Glutamatergic neuron (in vitro differentiated cells): ENCODE measurements around the gene PTPRH. TPM values are rescaled to one million over a fixed set of nuclear protein-coding genes. Genes with fewer than 3 reads are reported as not detected.
A peak's percentile ranks its signal among the peaks of the same experiment; 100 is the strongest.

ENCODE experiments used
- DNase-seq: peaks from one replicate; pipeline ENCODE4 v3.0.0; 2022
- H3K27ac Mint-ChIP-seq: one replicate; pipeline ENCODE4 v1.8.0; 2020; ENCODE audit warnings: mild to moderate bottlenecking, mixed read lengths, inconsistent platforms; ENCODE audit not compliant: unreplicated experiment
- H3K27me3 Mint-ChIP-seq: one replicate; pipeline ENCODE4 v1.8.0; 2020; ENCODE audit warnings: mild to moderate bottlenecking, moderate library complexity, mixed read lengths, inconsistent platforms; ENCODE audit not compliant: unreplicated experiment
- H3K36me3 Mint-ChIP-seq: one replicate; pipeline ENCODE4 v1.8.0; 2020; ENCODE audit warnings: mild to moderate bottlenecking, mixed read lengths, inconsistent platforms; ENCODE audit not compliant: unreplicated experiment
- H3K4me1 Mint-ChIP-seq: one replicate; pipeline ENCODE4 v1.8.0; 2020; ENCODE audit warnings: mild to moderate bottlenecking, low read depth, mixed read lengths, inconsistent platforms; ENCODE audit not compliant: unreplicated experiment
- H3K4me3 Mint-ChIP-seq: one replicate; pipeline ENCODE4 v1.8.0; 2020; ENCODE audit warnings: mild to moderate bottlenecking, mixed read lengths, inconsistent platforms; ENCODE audit not compliant: unreplicated experiment
- H3K9me3 Mint-ChIP-seq: one replicate; pipeline ENCODE4 v1.8.0; 2020; ENCODE audit warnings: mild to moderate bottlenecking, moderate library complexity, mixed read lengths, inconsistent platforms; ENCODE audit not compliant: unreplicated experiment
- total RNA-seq: library from RNA; stranded (reverse); fragmentation: NEBNext Ultra II Directional; extraction: Animal tissue kit (Norgen Biotek cat#: 25700); gene quantifications from one replicate; pipeline ENCODE4 v1.2.1, GENCODE V29; 2021; ENCODE audit not compliant: unreplicated experiment
- TF ChIP-seq, protein P1 (sequence below): fragments of 200-600 bp; sonication (generic); IDR thresholded peaks from one replicate; pipeline ENCODE4 v1.5.0; 2021; ENCODE audit not compliant: partially characterized antibody, unreplicated experiment

Gene PTPRH
- total RNA-seq, 1 donor from 2014 or later, result 7.4 TPM

DNA sequence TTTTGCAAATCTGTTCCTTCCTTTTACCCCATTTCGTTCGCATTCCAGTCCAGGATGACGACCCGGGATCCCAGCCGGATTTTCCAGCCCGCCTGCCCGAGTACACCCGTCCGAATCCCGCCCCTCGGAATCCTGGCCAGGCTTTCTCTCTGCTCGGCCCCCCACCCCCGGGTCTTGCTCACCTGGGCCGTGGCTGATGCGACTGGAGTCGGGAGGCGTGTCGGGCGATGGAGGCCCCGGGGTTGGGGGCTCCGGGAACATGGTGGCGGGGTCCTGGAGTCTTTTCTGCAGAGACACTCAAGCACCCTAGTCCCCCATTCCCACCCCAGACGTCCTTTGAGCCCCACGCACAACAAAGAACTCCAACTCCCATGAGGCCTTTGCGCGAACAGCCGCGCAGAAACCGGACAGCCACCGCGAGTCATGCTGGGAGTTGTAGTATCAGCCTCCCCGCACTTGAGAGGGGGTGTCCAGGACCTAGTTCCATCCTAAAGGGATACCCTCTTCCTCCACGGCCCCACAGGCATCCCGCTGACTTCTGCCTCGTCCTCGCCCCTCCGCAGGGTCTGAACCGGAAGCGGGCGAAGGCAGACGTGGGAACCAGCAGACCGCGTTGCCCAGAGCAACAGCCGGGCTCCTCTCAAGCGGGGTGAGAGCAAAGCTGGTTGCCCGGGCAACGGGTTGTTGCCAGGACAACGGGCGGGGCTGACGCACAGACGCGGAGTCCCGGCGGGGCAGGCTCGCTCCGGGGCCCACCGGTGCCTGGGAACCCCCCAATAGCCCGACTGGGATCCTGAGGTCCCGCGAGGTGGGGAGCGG, 30.3 kb downstream of the PTPRH start:
- TF ChIP-seq, protein P1, sequence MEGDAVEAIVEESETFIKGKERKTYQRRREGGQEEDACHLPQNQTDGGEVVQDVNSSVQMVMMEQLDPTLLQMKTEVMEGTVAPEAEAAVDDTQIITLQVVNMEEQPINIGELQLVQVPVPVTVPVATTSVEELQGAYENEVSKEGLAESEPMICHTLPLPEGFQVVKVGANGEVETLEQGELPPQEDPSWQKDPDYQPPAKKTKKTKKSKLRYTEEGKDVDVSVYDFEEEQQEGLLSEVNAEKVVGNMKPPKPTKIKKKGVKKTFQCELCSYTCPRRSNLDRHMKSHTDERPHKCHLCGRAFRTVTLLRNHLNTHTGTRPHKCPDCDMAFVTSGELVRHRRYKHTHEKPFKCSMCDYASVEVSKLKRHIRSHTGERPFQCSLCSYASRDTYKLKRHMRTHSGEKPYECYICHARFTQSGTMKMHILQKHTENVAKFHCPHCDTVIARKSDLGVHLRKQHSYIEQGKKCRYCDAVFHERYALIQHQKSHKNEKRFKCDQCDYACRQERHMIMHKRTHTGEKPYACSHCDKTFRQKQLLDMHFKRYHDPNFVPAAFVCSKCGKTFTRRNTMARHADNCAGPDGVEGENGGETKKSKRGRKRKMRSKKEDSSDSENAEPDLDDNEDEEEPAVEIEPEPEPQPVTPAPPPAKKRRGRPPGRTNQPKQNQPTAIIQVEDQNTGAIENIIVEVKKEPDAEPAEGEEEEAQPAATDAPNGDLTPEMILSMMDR, result no peak
- Mint-ChIP-seq H3K36me3 (peaks cover 5% of the 10 kb centered on the region), H3K9me3 (peaks cover 13% of the 10 kb centered on the region), H3K27ac (peak overlapping the region; percentile 64), H3K4me1 (peaks cover 4% of the 10 kb centered on the region), H3K27me3 (peaks cover 24% of the 10 kb centered on the region), H3K4me3 (peak overlapping the region; percentile 92)
- peak; percentile 96 for DNase-seq

DNA sequence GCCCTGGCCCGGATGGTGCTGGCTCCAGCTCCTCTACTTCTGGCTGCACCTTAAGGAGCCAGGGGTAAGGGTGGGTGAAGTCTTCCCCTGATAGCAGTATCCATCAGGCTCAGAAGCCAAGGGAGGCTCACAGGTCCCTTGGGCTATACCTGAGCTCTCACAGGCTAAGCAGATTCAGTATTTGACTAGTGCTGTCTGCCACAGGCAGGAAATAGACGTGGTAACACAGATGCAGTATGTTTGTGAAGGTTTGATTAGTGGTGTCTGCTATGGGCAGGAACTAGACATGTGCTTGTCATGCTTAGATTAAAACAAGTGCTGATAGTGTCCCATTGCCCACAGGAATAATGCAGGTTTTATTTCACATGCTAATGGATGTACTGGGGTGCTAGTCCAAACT, 33.2 kb downstream of the PTPRH start:
- peaks cover 11% of the 10 kb centered on the region for H3K4me1 Mint-ChIP-seq
- H3K36me3 Mint-ChIP-seq, result peaks cover 5% of the 10 kb centered on the region
- DNase-seq, result no peak
- TF ChIP-seq, protein P1, result no peak
- peaks cover 25% of the 10 kb centered on the region for H3K27me3 Mint-ChIP-seq
- no peak overlapping the region for H3K27ac Mint-ChIP-seq
- peaks cover 16% of the 10 kb centered on the region for H3K9me3 Mint-ChIP-seq
- H3K4me3 Mint-ChIP-seq, result no peak overlapping the region

DNA sequence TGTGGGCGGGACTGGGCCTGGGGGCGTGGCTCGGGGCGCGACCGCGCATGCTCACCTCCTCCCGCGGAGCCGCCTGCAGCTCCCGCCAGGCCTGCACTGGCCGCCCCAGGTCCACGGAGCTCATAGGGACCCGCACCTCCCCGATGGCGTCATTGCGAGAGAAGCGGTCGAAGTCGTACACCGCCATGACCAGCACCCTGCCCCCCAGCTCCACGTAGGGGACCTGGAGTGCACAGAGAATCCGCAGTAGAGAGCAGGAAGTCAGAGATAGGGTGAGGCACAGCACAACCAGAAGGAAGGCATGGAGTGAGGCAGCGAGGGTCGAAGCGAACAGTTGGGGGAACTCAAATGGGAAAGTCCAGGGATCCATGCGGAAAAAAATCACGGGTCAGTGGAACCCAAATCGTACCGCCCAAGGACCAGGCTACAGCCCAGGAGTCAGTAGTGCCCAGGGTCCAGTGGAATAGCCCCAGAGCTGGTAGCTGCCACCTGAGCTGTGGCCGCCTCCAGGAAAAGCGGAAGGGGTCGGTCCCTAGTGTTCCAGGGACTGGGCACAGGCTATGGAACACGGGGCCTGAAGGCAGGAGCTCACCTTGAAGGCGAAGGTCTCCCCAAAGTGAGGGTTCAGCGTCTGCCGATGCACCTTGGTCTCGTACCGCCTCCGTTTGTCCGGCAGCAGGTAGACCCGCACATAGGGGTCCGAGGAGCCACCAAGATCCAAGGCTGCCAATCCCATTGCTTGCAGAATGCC, 34.0 kb downstream of the PTPRH start:
- no peak overlapping the region for H3K27ac Mint-ChIP-seq
- peaks cover 5% of the 10 kb centered on the region for H3K36me3 Mint-ChIP-seq
- peak overlapping the region; percentile 42 for H3K4me3 Mint-ChIP-seq
- peaks cover 23% of the 10 kb centered on the region for H3K27me3 Mint-ChIP-seq
- H3K4me1 Mint-ChIP-seq, result peaks cover 11% of the 10 kb centered on the region
- TF ChIP-seq, protein P1, result no peak
- no peak for DNase-seq
- H3K9me3 Mint-ChIP-seq, result peaks cover 16% of the 10 kb centered on the region

DNA sequence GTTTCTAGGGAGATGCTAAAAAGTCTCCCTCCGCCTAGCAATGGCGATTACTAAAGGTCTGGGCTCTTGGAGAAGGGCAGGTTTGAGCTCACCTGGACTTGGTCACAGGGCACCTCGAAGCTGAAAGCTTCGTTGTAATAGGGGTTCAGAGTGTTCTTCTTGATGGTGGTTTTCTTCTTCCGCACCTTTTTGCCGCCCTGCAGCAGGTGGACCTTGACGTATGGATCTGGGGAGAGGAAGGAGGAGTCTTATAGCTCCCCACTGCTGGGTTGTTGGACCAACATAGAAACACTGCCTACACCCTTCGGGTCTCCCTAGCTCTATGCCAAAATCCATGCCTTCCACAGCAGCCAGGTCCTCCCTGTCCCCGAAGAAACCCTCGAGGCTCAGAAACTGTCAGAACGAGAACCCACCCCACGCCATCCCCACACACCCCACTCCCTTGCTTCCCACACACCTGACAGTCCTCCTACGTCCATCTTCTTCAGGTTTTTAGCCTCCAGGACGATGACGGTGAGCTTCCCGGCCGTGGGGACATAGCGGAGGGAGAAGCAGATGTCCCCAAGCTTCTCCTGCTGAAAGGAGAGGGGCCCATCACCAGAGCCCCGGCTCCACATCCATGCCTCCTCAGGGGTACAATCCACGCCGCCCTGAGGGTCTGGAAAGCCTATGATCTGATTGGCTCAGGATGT, 34.7 kb downstream of the PTPRH start:
- no peak for DNase-seq
- Mint-ChIP-seq H3K27ac (no peak overlapping the region), H3K9me3 (peaks cover 14% of the 10 kb centered on the region), H3K4me3 (peak overlapping the region; percentile 77), H3K4me1 (peaks cover 11% of the 10 kb centered on the region), H3K27me3 (peaks cover 22% of the 10 kb centered on the region), H3K36me3 (peaks cover 5% of the 10 kb centered on the region)
- TF ChIP-seq, protein P1, result no peak
